Bone marrow (tissue), 2 donors: Measurements from ENCODE around the gene EVI5L.
"Not testable (repeated sequence)": the region's sequence is repeated elsewhere in the genome, so short reads cannot be mapped to it uniquely, and the experiment has no call there.

ENCODE experiments used
- DNase-seq, 2 donors: peaks; one replicate each; lab custom pipeline; 2025; lab: John Stamatoyannopoulos, UW

The EVI5L gene

GRCh38 chr19:7829561-7830271, at the start of gene EVI5L:
Gene EVI5L (plus strand): TSS chr19:7830218. CDS start chr19:7846543, 16,325 bp downstream.
- DNase-seq: peak; percentile 98 to 100

GRCh38 chr19:7781157-7781556, 48.9 kb upstream of the EVI5L start:
- DNase-seq: no peak

GRCh38 chr19:7783991-7784423, 46.0 kb upstream of the EVI5L start:
- DNase-seq: no peak

GRCh38 chr19:7784856-7785255, 45.2 kb upstream of the EVI5L start:
- no peak for DNase-seq

DNA sequence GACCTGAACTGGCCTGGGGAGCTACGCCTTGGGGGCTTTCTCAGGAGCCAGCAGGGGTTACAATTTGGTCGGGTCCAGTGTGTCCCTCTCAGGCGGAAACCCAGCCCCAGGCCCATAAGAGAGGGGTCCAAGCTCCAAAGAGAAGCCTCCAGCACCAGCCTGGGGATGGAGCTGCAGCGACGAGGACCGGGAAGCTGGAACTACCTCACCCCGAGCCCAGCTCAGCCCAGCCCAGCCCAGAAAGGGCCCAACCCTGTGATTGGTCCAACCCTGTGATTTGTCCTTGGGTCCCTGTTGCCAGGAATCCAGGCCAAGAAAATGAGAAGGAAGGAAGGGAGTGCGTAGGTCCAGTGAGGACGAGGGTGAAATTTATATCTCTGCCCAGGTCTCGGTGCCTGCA, 42.9 kb upstream of the EVI5L start:
- DNase-seq: no peak

- no peak for DNase-seq
Observed at GRCh38 chr19:7787602-7788177, 42.3 kb upstream of the EVI5L start.

DNA sequence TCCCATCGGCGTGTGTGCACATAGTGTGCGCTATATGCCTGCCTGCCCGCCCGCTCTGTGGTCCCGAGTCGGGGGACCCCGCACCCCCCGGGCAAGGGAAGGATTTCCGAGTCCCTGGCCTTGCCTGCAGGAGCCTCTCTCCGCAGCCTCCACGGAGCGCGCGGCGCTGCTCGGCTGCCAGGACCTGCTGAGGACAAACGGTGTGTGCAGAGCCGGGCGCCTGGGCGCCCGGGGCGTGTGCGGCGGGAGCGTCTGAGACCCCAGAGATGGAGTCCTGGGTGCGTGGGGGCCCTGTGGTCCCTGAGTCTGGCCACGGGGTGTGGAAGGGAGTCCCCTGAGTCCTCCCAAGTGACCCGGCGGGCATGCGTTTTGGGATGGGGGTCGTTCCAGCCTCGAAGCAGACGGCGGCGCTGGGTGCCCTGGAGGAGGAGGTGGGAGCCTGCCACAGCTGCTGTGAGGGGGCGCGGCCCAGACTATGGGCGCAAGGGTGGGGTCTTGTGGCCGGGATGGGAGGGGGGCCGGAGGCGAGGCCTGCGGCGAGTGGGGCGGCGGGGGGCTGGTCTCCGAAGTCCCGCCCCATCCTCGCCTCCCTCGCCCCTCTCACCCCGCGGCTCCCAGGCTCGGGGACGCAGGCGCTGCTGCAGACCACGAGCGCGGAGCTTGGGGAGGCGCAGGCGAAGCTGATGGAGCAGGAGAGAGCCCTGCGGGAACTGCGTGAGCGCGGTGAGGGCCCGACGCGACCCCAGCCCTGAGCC, 41.7 kb upstream of the EVI5L start:
- no peak for DNase-seq

- no peak for DNase-seq
Observed at GRCh38 chr19:7788933-7789323, 41.1 kb upstream of the EVI5L start.

DNA sequence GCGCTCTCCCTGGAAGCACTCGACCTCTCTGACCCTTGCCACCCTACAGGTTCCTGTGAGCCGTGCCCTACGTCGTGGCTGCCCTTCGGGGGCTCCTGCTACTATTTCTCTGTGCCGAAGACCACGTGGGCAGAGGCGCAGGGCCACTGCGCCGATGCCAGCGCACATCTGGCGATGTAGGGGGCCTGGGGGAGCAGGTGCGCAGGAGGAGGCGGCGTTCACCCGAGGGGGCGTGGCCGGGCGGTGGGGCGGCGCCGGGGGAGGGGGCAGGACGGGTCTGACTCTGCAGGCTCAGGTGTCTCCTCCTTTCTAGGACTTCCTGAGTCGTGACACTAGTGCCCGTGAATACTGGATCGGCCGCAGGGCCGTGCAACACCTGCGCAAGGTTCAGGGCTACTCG, 40.6 kb upstream of the EVI5L start:
- DNase-seq: no peak

DNA sequence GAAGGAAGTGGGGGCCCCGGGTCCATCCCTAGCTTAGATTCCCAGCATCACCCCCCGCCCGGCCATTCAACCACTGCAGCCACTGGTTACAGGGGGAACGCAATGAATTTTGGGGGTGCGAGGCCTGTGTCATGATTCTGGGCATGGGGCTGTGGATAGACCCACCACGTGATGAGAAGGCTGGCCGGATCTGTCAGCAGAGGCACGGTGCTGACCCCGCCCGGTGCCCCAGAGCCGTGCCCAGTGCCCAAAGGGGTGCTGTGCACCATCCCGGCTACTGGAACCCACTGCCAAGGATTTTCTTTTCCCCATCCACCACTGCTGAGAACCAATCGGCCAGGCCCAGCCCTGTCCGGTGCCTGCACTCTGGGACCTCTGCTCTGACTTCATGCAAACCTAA, 39.6 kb upstream of the EVI5L start:
- DNase-seq: no peak

DNA sequence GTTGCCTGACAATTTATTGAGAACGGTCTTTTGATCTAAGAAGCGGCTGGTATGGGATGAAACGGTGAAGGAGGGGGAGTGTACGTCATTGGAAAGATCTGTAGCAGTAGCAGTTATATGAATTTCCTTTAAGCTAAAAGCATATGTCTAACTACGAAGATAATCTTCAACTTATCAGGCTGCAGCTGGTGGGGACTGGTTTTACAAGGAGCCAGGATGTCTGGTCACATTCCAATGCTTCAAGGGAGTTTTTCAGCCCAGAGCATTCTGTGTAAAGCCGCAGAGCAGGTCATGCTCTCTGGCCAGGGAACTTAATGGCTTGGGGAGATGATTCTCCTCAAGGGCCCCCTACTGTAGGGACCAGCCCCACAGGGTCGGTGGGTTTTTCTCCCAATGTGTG, 37.7 kb upstream of the EVI5L start:
- DNase-seq: no peak

DNA sequence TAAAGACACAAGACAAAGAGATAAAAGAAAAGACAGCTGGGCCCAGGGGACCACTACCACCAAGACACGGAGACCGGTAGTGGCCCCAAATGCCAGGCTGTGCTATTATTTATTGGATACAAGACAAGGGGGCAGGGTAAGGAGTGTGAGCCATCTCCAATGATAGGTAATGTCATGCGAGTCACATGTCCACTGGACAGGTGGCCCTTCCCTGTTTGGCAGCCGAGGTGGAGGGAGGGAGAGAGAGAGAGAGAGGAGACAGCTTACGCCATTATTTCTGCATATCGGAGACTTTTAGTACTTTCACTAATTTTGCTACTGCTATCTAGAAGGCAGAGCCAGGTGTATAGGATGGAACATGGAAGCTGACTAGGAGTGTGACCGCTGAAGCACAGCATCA, 37.3 kb upstream of the EVI5L start:
- not testable (repeated sequence) for DNase-seq

- no peak for DNase-seq
Observed at GRCh38 chr19:7793493-7793892, 36.5 kb upstream of the EVI5L start.

DNA sequence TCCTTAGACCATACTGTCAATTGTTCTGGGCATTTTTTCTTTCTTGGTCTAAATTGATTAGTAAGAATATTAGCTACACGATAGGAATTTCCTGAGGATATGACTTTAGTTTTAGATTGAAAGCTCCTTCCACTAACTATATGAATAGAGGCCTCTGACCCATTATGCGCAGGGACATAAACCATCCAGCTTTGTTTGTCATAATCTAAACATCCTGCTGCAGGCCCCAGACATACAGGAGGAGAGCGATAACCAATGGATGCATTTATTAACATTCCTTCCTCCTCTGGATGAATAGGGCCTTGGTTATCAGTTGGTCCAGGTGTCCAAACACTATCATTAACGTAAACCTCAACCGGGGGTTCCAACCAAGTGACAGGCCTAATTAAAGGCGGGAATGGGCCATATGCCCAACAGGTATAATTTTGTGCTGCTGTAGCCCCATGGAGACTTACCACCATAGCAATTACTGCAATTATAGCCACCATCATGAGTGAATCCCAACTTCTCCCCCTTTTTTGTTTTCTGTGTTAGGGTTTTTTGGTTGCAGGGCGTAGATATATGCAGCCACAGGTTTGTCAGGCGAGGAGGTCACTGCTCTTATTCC, 34.4 kb upstream of the EVI5L start:
- no peak for DNase-seq

GRCh38 chr19:7799640-7800355, 30.2 kb upstream of the EVI5L start:
- DNase-seq: peak; percentile 59 to 68

DNA sequence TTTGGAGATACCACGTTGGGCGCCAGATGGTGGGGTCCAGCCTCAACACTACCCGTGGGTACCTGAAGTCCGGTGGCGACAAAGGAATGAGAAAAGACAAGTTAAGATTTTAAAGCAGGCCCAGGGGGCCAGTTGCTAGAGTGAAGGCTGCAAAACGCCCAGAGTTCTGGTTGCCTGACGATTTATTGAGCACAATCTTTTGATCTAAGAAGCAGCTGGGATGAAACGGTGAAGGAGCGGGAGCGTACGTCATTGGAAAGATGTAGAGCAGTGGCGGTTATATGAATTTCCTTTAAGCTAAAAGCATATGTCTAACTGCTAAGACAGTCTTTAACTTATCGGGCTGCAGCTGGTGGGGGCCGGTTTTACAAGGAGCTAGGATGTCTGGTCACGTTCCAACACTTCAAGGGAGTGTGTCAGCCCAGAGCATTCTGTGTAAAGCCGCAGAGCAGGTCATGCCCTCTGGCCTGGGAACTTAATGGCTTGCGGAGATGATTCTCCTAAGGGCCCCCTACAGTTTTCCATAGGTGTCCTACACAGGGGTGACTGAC, 28.9 kb upstream of the EVI5L start:
- no peak for DNase-seq

DNA sequence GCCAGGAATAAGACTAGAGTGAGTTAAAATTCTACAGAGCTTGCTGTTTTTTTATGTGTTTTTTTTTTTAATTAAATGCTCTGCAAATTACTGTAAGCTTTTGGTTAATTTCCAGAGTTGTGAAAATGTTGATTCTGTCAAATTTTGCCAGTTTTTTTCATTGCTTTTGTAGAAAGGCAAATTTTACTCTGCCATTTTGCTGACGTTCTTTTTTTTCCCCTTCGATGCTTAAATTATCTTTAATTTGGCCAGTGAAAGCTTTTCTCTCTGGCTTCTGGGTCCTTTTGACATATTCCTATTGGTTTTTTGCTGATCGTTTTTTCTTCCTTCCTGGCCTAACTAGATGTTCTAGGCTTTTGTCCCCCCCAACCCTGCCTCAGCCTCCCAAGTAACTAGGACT, 23.8 kb upstream of the EVI5L start:
- no peak for DNase-seq

GRCh38 chr19:7806876-7807275, 23.1 kb upstream of the EVI5L start:
- no peak for DNase-seq

DNA sequence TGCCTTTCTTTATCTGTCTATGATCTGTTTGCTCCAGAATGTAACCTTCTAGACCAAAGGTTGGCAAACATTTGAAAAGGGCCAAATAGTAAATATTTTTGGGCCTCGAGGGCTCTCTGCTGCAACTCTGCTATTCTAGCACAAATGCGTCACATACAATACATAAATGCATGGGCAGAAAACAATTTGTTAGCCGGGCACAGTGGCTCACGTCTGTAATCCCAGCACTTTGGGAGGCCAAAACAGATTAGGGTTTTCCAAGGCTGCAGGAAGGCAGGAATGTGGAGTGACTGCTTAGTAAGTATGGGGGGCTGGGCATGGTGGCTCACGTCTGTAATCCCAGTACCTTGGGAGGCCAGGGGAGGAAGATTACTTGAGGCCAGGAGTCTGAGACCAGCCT, 21.9 kb upstream of the EVI5L start:
- DNase-seq: no peak

- no peak for DNase-seq
Observed at GRCh38 chr19:7811989-7812388, 18.0 kb upstream of the EVI5L start.

DNA sequence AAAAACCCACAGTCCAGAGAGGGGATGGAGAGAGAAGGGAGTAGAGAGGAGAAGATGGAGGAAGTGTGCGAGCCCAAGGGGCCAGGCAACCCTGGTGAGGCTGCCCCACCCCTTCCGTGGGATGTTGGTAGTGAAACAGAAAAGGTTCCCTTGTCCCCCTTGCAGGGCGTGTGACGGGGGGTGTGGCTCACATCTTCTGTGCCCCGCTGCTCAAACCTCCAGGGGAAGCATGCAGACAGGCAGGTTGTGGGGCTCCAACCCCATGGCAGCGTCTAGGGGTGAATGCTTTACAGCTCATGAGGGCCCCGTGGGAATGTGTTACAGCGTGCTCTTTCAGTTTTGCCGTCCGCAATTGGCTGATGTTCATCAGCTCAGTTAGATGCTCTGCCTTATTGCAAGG, 14.7 kb upstream of the EVI5L start:
- no peak for DNase-seq

DNA sequence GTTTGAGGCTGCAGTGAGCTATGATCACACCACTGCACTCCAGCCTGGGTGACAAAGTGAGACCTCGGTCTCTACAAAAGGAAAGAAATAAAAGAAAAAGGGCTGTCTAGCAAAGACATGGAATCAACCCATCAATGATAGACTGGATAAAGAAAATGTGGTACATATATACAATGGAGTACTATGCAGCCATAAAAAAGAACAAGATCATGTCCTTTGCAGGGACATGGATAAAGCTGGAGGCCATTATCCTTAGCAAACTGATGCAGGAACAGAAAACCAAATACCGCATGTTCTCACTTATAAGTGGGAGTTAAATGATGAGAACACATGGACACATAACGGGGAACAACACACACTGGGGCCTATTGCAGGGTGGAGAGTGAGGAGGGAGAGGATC, 14.0 kb upstream of the EVI5L start:
- DNase-seq: not testable (repeated sequence)
